ENCODE results near the gene OFD1.
"Not testable (repeated sequence)": the region's sequence is repeated elsewhere in the genome, so short reads cannot be mapped to it uniquely, and the experiment has no call there.

Gene OFD1

GRCh38 chrX:13702111-13702789 is 32.3 kb upstream of the OFD1 start:
- FAIRE-seq (no peak), DNase-seq (ENCODE audit: extremely low spot score, insufficient read length, low read depth) (no peak)

GRCh38 chrX:13703135-13703534 is 31.4 kb upstream of the OFD1 start:
- FAIRE-seq, result no peak
- no peak for DNase-seq (ENCODE audit: extremely low spot score, insufficient read length, low read depth)

- FAIRE-seq (no peak), DNase-seq (ENCODE audit: extremely low spot score, insufficient read length, low read depth) (no peak)
Observed at GRCh38 chrX:13703589-13703988, 31.0 kb upstream of the OFD1 start.

GRCh38 chrX:13711141-13711540 is 23.4 kb upstream of the OFD1 start:
- no peak for FAIRE-seq
- no peak for DNase-seq (ENCODE audit: extremely low spot score, insufficient read length, low read depth)

GRCh38 chrX:13716455-13716854 is 18.1 kb upstream of the OFD1 start:
- FAIRE-seq (peak; percentile 52), DNase-seq (ENCODE audit: extremely low spot score, insufficient read length, low read depth) (no peak)

GRCh38 chrX:13716905-13717304 is 17.6 kb upstream of the OFD1 start:
- DNase-seq (ENCODE audit: extremely low spot score, insufficient read length, low read depth) (no peak), FAIRE-seq (no peak)

GRCh38 chrX:13717700-13718472 is 16.7 kb upstream of the OFD1 start:
- DNase-seq (ENCODE audit: extremely low spot score, insufficient read length, low read depth) (no peak), FAIRE-seq (no peak)

- FAIRE-seq, result peak; percentile 75
- DNase-seq (ENCODE audit: extremely low spot score, insufficient read length, low read depth), result no peak
Observed at GRCh38 chrX:13719192-13719856, 15.2 kb upstream of the OFD1 start.

GRCh38 chrX:13721371-13721770 is 13.2 kb upstream of the OFD1 start:
- FAIRE-seq (no peak), DNase-seq (ENCODE audit: extremely low spot score, insufficient read length, low read depth) (no peak)

GRCh38 chrX:13721819-13722519 is 12.6 kb upstream of the OFD1 start:
- FAIRE-seq, result no peak
- no peak for DNase-seq (ENCODE audit: extremely low spot score, insufficient read length, low read depth)

GRCh38 chrX:13724878-13725277 is 9.7 kb upstream of the OFD1 start:
- not testable (repeated sequence) for FAIRE-seq; DNase-seq (ENCODE audit: extremely low spot score, insufficient read length, low read depth)

GRCh38 chrX:13726583-13726982 is 8.0 kb upstream of the OFD1 start:
- not testable (repeated sequence) for FAIRE-seq; DNase-seq (ENCODE audit: extremely low spot score, insufficient read length, low read depth)

GRCh38 chrX:13730523-13730922 is 4.0 kb upstream of the OFD1 start:
- FAIRE-seq; DNase-seq (ENCODE audit: extremely low spot score, insufficient read length, low read depth): not testable (repeated sequence)

- no peak for DNase-seq (ENCODE audit: extremely low spot score, insufficient read length, low read depth)
- no peak for FAIRE-seq
Observed at GRCh38 chrX:13732246-13733067, 2.1 kb upstream of the OFD1 start.

- FAIRE-seq, result no peak
- no peak for DNase-seq (ENCODE audit: extremely low spot score, insufficient read length, low read depth)
Observed at GRCh38 chrX:13733506-13733905, 1.0 kb upstream of the OFD1 start.

GRCh38 chrX:13741695-13742094 is 7.1 kb downstream of the OFD1 start:
- FAIRE-seq (peak; percentile 76), DNase-seq (ENCODE audit: extremely low spot score, insufficient read length, low read depth) (no peak)

GRCh38 chrX:13742397-13743176 is 8.0 kb downstream of the OFD1 start:
- peak; percentile 100 for FAIRE-seq
- DNase-seq (ENCODE audit: extremely low spot score, insufficient read length, low read depth), result peak; percentile 17

GRCh38 chrX:13747836-13748235 is 13.3 kb downstream of the OFD1 start:
- FAIRE-seq (peak; percentile 75), DNase-seq (ENCODE audit: extremely low spot score, insufficient read length, low read depth) (no peak)

GRCh38 chrX:13748486-13748885 is 13.9 kb downstream of the OFD1 start:
- FAIRE-seq, result no peak
- no peak for DNase-seq (ENCODE audit: extremely low spot score, insufficient read length, low read depth)

All from GM18507 (cell line).